Activated naive CD8-positive, alpha-beta T cell treated with anti-CD3 and anti-CD28 coated beads for 36 hours (primary cell): Measurements from ENCODE around the gene GP9. TPM values are rescaled to one million over a fixed set of nuclear protein-coding genes. Genes with fewer than 3 reads are reported as not detected.

Experiments used
- DNase-seq: peaks from one replicate; pipeline ENCODE4 v3.0.0; 2021
- H3K27ac Mint-ChIP-seq: one replicate; pipeline ENCODE4 v1.8.0; 2022; ENCODE audit warnings: mild to moderate bottlenecking, moderate library complexity, mixed read lengths
- H3K27me3 Mint-ChIP-seq: one replicate; pipeline ENCODE4 v1.8.0; 2022; ENCODE audit warnings: mild to moderate bottlenecking, mixed read lengths
- H3K36me3 Mint-ChIP-seq: one replicate; pipeline ENCODE4 v1.8.0; 2021; ENCODE audit warnings: mild to moderate bottlenecking, mixed read lengths
- H3K4me1 Mint-ChIP-seq: one replicate; pipeline ENCODE4 v1.8.0; 2021; ENCODE audit warnings: mixed read lengths
- H3K4me3 Mint-ChIP-seq: one replicate; pipeline ENCODE4 v1.8.0; 2022; ENCODE audit warnings: mild to moderate bottlenecking, moderate library complexity, mixed read lengths
- H3K9me3 Mint-ChIP-seq: one replicate; pipeline ENCODE4 v1.8.0; 2022; ENCODE audit warnings: mixed read lengths
- total RNA-seq, 2 experiments: library from RNA; stranded (reverse); gene quantifications; one replicate each; pipeline ENCODE4 v1.2.3, GENCODE V29; 2021

GP9 gene
- total RNA-seq, 2 experiments from 2014 or later, result not detected

DNA sequence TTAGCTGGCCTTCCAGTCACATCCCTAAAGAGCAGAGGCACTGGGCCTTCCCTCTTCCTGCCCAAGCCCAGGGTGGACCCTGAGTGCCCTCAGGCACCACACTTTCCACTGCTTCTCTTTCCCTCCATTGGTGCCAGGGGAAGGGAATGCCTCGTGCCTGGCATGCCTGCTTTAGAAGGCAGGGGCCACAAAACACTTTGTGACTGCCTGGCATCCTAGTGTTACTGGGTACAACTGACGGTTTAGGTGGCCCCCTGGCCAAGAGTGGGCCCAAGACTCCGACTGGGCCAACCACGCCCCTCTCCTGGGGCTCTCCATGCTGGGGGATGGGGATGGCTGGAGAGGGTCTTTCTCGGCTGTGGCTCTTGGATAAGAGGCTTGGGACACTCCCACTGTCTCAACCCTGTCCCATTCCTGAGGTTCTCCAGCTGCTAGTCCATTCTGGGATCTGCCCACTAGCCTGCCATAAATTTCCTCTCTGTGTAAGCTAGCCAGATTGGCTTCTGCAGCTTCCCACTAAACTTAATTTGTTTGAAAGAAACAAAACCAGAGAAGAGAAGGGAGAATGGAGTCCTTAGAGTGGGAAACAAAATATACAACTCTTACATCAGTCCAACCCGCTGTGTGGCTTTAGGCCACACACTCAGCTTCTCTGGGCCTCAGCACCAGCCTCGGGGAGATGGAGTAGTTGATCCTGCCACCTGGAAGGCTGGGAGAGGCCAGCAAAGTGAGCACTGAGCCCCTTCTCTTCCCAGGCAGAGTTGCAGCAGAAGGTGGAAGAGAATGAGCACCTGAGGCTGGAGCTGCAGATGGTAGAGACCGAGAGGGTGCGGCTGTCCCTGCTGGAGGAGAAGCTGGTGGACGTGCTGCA, 24.1 kb upstream of the GP9 start:
- Mint-ChIP-seq H3K4me3 (no peak overlapping the region), H3K36me3 (no peaks in the 10 kb centered on the region), H3K9me3 (no peaks in the 10 kb centered on the region), H3K27me3 (no peaks in the 10 kb centered on the region), H3K4me1 (peaks cover 16% of the 10 kb centered on the region), H3K27ac (no peak overlapping the region)
- no peak for DNase-seq

- H3K27me3 Mint-ChIP-seq, result no peaks in the 10 kb centered on the region
- no peak overlapping the region for H3K27ac Mint-ChIP-seq
- no peaks in the 10 kb centered on the region for H3K9me3 Mint-ChIP-seq
- no peak overlapping the region for H3K4me3 Mint-ChIP-seq
- no peak for DNase-seq
- H3K36me3 Mint-ChIP-seq, result no peaks in the 10 kb centered on the region
- peaks cover 16% of the 10 kb centered on the region for H3K4me1 Mint-ChIP-seq
Observed at GRCh38 chr3:129037093-129037419, 23.5 kb upstream of the GP9 start.

GRCh38 chr3:129038121-129038855, 22.3 kb upstream of the GP9 start:
- H3K4me3 Mint-ChIP-seq, result no peak overlapping the region
- no peak for DNase-seq
- H3K27me3 Mint-ChIP-seq, result peaks cover 1% of the 10 kb centered on the region
- H3K4me1 Mint-ChIP-seq, result peaks cover 16% of the 10 kb centered on the region
- no peaks in the 10 kb centered on the region for H3K36me3 Mint-ChIP-seq
- H3K9me3 Mint-ChIP-seq, result no peaks in the 10 kb centered on the region
- H3K27ac Mint-ChIP-seq, result no peak overlapping the region

DNA sequence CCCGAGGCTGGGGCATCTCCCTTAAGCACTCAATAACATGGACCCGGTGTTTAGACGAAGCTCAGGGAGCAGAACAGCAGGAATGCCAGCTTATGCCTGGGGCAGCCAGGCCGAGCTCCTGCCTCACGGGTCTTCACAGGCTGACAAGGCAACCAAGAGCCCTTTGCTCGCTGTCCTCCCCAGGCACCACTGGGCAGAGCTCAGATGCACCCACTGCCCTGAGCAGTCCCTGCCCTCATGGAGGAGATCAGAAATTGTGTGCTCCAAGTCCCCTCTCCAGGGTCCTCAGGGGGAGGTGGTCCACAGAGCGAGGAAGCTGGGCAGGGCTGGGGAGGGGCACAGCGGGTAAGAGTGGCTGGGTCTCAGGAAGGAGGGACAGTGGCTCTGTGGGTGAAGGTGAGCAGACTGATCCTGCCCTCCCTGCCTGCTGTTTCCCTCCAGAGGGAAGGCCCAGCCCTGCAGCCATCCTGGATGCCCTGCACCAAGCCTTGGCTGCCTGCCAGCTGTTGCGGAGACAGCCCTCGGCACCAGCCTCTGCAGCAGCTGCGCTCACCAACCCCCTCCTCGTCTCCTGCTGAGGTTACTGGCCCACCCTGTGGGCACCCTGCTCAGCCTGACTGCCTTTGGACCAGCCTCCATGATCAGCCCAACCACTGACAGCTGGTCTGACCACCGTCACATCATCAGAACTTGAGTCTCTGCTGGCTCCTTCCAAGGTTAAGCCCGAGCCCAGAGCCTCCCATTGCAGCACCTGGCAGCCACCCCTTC, 21.1 kb upstream of the GP9 start:
- no peak for DNase-seq
- H3K27me3 Mint-ChIP-seq, result peaks cover 4% of the 10 kb centered on the region
- no peak overlapping the region for H3K27ac Mint-ChIP-seq
- H3K36me3 Mint-ChIP-seq, result no peaks in the 10 kb centered on the region
- H3K4me3 Mint-ChIP-seq, result no peak overlapping the region
- peaks cover 16% of the 10 kb centered on the region for H3K4me1 Mint-ChIP-seq
- H3K9me3 Mint-ChIP-seq, result no peaks in the 10 kb centered on the region

DNA sequence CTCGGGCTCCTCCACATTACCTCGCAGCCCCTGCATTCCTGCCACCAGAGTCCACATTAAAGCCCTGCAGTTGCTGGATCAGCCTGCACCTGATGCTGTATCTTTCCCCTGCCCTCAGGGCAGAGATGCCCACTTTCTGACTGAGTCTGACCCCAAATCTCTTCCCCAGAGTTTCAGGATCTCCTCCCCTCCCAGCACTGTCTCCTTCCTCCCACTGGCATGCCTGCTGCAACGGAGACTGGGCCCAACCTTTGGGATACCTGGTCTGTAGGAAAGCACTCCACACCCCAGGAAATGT, 20.6 kb upstream of the GP9 start:
- Mint-ChIP-seq H3K36me3 (no peaks in the 10 kb centered on the region), H3K27ac (no peak overlapping the region), H3K4me1 (peaks cover 13% of the 10 kb centered on the region), H3K4me3 (no peak overlapping the region), H3K27me3 (peaks cover 4% of the 10 kb centered on the region), H3K9me3 (no peaks in the 10 kb centered on the region)
- DNase-seq, result no peak

GRCh38 chr3:129040579-129041300, 19.8 kb upstream of the GP9 start:
- peaks cover 4% of the 10 kb centered on the region for H3K27me3 Mint-ChIP-seq
- no peaks in the 10 kb centered on the region for H3K9me3 Mint-ChIP-seq
- peaks cover 8% of the 10 kb centered on the region for H3K4me1 Mint-ChIP-seq

GRCh38 chr3:129045675-129046036, 14.9 kb upstream of the GP9 start:
- DNase-seq, result peak; percentile 63
- H3K27me3 Mint-ChIP-seq, result peaks cover 4% of the 10 kb centered on the region
- no peak overlapping the region for H3K27ac Mint-ChIP-seq
- peaks cover 3% of the 10 kb centered on the region for H3K36me3 Mint-ChIP-seq
- peaks cover 2% of the 10 kb centered on the region for H3K4me1 Mint-ChIP-seq
- peak overlapping the region; percentile 26 for H3K4me3 Mint-ChIP-seq
- peaks cover 7% of the 10 kb centered on the region for H3K9me3 Mint-ChIP-seq

More at GRCh38 chr3:129040579-129041300, 19.8 kb upstream of the GP9 start:
- DNase-seq, result no peak
- H3K36me3 Mint-ChIP-seq, result no peaks in the 10 kb centered on the region
- H3K27ac Mint-ChIP-seq, result no peak overlapping the region
- no peak overlapping the region for H3K4me3 Mint-ChIP-seq

DNA sequence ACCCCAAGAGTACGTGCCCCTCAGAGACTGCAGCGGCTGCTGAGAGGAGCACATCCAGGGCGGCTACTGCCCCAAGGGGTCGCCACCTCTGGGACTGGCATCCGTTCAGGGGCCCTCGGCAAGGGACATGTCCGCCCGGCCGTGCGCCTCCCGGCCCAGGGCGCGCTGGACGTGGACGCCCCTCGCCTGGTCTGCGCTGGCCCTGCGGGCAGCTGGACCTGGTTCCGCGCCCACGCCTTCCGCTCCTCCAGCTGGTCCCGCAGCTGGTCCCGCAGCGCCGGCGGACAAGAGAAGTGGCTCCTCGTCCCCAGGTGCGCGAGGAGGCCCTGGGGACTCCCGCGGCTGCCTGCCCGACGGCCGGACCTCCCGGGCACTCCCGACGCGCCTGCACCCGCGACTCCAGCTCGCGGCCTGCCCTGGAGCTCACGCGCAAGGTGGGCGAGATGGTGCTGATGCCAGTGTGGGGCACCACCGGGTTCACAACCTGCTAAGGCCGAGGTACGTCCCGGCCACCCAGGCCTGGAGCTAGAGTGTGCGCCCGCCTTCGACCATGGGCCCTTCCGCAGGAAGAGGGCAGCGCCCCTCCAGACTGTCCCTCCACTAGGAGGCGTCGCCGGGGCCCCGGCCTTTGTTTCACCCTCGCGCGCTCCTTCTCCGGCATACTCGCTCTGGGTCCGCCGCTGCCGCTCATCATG, 14.4 kb upstream of the GP9 start:
- peak overlapping the region; percentile 22 for H3K4me3 Mint-ChIP-seq
- peaks cover 2% of the 10 kb centered on the region for H3K4me1 Mint-ChIP-seq
- H3K27me3 Mint-ChIP-seq, result peaks cover 4% of the 10 kb centered on the region
- H3K9me3 Mint-ChIP-seq, result peaks cover 7% of the 10 kb centered on the region
- no peak overlapping the region for H3K27ac Mint-ChIP-seq
- peaks cover 3% of the 10 kb centered on the region for H3K36me3 Mint-ChIP-seq
- no peak for DNase-seq

DNA sequence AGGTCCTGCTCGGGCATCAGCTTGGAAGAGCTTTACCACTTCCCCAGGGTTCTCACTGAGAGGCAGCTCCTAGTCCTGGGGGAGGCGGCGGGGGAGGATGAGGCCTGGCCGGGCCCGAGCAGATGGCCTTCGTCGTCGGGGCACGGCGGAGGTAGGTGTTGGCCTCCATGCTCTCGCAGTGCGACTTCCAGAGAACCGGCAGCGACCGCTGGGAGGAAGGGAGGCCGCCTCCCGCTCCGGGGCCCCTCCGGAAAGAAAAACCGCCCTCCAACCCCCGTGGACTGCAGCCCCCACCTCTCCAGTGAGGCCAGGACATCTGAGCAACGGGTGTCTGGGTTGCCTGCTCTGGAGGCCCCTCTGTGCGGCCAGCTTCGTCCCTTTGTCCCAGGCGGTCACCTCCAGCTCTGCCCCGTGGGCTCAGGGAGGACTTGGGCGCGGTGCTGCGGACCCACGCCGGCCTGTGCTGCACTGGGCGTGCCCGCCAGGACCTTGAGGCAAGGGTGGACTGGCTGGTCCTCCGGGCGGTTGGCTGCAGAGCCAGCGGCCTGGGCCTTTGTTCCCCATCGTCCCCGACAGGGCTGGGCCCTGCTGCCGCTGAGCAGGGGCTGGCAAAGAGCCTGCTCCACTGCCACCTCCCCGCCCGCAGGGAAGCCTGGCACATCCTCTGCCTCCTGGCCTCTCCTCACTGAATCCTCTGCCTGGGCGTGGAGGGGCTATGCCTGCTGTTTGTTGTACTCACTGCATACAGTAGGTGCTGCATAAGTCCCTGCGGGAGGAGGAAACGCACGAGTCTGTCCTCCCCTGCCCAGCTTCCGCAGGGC, 13.6 kb upstream of the GP9 start:
- no peak for DNase-seq
- peaks cover 3% of the 10 kb centered on the region for H3K36me3 Mint-ChIP-seq
- H3K27me3 Mint-ChIP-seq, result peaks cover 4% of the 10 kb centered on the region
- H3K27ac Mint-ChIP-seq, result no peak overlapping the region
- peak overlapping the region; percentile 22 for H3K4me3 Mint-ChIP-seq
- H3K4me1 Mint-ChIP-seq, result peaks cover 3% of the 10 kb centered on the region
- peaks cover 7% of the 10 kb centered on the region for H3K9me3 Mint-ChIP-seq

GRCh38 chr3:129047553-129047839, 13.1 kb upstream of the GP9 start:
- DNase-seq, result no peak
- peaks cover 3% of the 10 kb centered on the region for H3K36me3 Mint-ChIP-seq
- H3K27ac Mint-ChIP-seq, result no peak overlapping the region
- peaks cover 7% of the 10 kb centered on the region for H3K9me3 Mint-ChIP-seq
- H3K4me1 Mint-ChIP-seq, result peaks cover 4% of the 10 kb centered on the region
- peaks cover 4% of the 10 kb centered on the region for H3K27me3 Mint-ChIP-seq
- no peak overlapping the region for H3K4me3 Mint-ChIP-seq

DNA sequence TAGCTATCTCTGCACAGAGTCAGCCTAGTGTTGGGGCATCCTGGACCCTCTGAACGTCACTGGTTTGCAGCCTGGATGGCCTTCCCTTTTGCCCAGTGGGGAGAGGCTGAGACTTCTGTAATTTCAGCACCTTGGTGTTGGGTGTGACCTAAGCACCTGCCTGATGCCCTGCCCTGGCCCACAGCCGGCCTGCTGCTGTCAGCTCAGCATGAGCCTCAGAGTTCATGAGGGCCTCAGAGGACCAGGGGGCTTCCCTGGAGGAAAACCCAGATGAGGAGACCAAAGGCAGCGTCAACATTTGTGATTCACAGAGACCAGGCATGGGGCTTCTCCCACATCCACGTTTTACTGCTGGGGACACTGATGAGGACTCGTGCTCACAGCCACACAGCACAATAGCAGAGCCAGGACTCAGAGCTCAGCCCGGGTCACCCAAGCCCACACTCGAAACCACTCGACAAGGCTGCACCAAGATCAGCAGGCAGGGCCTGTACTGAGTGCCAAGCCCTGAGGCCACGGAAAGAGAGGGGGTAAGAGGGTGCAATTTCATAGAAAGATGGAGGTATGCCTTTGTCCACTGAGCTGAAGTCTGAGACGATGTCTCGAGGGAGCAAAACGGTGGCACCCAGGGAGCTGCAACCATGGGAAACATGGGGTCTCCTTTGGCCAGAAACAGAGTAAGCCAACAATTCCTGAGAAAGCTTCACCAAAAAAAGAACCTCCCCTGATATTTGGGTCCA, 9.9 kb upstream of the GP9 start:
- no peak for DNase-seq
- Mint-ChIP-seq H3K4me1 (peaks cover 14% of the 10 kb centered on the region), H3K27ac (no peak overlapping the region), H3K9me3 (peaks cover 7% of the 10 kb centered on the region), H3K36me3 (peaks cover 3% of the 10 kb centered on the region), H3K4me3 (no peak overlapping the region), H3K27me3 (no peaks in the 10 kb centered on the region)

DNA sequence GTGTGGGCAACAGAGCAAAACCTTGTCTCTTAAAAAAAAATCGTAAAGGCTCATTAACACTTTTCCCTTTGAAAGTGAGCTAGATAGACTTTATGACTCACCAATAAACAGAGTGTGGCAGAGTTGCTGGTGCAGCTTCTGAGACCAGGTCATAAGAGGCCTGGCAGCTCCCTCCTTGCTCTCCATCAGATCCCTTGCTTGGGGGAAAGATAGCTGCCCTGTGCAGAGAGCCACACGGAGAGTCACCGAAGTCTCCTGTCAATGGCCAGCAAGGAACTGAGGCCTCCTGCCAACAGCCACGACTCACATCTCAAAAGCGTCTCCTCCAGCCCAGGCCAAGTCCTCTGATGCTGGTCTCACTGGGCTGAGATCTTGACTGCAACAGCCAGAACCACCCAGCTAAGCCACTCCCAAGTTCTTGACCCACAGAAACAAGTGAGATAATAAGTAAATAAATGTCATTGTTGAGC, 8.7 kb upstream of the GP9 start:
- H3K9me3 Mint-ChIP-seq, result peaks cover 7% of the 10 kb centered on the region
- H3K27me3 Mint-ChIP-seq, result no peaks in the 10 kb centered on the region
- H3K36me3 Mint-ChIP-seq, result peaks cover 3% of the 10 kb centered on the region
- no peak overlapping the region for H3K27ac Mint-ChIP-seq
- no peak overlapping the region for H3K4me3 Mint-ChIP-seq
- peaks cover 14% of the 10 kb centered on the region for H3K4me1 Mint-ChIP-seq
- DNase-seq, result no peak

- H3K27ac Mint-ChIP-seq, result no peak overlapping the region
- DNase-seq, result no peak
- H3K27me3 Mint-ChIP-seq, result no peaks in the 10 kb centered on the region
- peaks cover 7% of the 10 kb centered on the region for H3K9me3 Mint-ChIP-seq
- H3K36me3 Mint-ChIP-seq, result peaks cover 3% of the 10 kb centered on the region
- peaks cover 14% of the 10 kb centered on the region for H3K4me1 Mint-ChIP-seq
- H3K4me3 Mint-ChIP-seq, result no peak overlapping the region
Observed at GRCh38 chr3:129052675-129053074, 7.9 kb upstream of the GP9 start.
